GM23338 (cell line): ENCODE measurements around the gene DBET.

Experiments
- CREB1 ChIP-seq: fragments of 250-450 bp; sonication (Bioruptor Pico); IDR thresholded peaks from 2 replicates; pipeline ENCODE4 v1.5.0; 2020; ENCODE audit warnings: low read depth, mild to moderate bottlenecking, moderate library complexity
- EZH2 ChIP-seq: fragments of 200-600 bp; sonication (generic); IDR thresholded peaks from one replicate; pipeline ENCODE4 v1.8.0; 2017; ENCODE audit warnings: antibody characterized with exemption, mild to moderate bottlenecking, low read depth; ENCODE audit not compliant: unreplicated experiment
- EZH2phosphoT487 ChIP-seq: fragments of 200-600 bp; sonication (generic); IDR thresholded peaks from one replicate; pipeline ENCODE4 v1.8.1; 2018; ENCODE audit warnings: antibody characterized with exemption; ENCODE audit not compliant: unreplicated experiment
- JUNB ChIP-seq: IDR thresholded peaks from one replicate; pipeline ENCODE4 v1.6.1; 2016; ENCODE audit warnings: antibody characterized with exemption; ENCODE audit not compliant: unreplicated experiment
- TF ChIP-seq, protein P1 (sequence below), 2 experiments: fragments of 200-600 bp in 1 of 2; sonication (generic) in 1 of 2; conservative IDR thresholded peaks; 2 replicates each; pipeline versions ENCODE4 v1.5.1 to v1.6.1; 2016 to 2017; ENCODE audit warnings: antibody characterized with exemption in 2 of 2, low read depth in 2 of 2, mild to moderate bottlenecking in 2 of 2, moderate library complexity in 1 of 2

DNA sequence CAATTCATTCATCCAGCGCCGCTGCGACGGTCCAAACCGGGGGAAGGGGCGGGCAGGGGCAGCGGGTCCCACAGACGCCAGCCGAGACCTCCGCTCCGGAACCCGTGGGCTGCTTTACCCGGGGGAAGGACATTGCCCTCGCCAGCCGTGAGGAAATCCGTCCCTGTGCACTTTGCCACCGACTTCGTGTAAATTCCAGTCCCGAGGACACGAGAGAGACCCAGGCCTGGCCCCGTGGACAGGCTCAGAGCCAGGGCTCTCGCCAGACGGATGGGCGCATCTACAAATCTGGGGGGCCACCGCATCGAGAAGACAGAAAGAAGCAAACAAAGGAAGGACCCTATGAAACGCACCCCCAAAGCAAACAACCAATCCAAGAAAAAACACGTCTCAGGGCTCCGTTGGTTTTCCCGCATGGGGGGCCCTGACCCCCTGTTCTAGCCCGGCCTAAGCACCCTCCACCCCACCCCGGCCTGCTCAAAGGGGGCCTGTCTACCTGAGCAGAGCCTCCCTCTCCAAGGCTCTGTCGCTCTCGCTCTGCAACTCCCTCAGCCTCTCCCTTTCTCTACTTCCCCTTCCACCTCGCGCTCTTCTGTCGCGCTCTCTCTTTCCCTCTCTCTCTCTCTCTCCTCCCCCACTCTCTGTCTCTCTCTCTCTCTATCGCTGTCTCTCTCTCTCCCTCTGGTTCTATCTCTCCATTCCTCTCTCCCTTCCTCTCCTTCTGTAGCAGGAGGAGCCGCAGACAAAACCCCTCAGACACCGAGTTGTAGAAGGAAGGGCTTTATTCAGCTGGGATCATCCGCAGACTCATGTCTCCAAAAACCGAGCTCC, 48.5 kb upstream of the DBET start:
- TF ChIP-seq, protein P1, sequence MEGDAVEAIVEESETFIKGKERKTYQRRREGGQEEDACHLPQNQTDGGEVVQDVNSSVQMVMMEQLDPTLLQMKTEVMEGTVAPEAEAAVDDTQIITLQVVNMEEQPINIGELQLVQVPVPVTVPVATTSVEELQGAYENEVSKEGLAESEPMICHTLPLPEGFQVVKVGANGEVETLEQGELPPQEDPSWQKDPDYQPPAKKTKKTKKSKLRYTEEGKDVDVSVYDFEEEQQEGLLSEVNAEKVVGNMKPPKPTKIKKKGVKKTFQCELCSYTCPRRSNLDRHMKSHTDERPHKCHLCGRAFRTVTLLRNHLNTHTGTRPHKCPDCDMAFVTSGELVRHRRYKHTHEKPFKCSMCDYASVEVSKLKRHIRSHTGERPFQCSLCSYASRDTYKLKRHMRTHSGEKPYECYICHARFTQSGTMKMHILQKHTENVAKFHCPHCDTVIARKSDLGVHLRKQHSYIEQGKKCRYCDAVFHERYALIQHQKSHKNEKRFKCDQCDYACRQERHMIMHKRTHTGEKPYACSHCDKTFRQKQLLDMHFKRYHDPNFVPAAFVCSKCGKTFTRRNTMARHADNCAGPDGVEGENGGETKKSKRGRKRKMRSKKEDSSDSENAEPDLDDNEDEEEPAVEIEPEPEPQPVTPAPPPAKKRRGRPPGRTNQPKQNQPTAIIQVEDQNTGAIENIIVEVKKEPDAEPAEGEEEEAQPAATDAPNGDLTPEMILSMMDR (conservative IDR thresholded peaks at IDR 0.05; ENCODE audit: low read depth in 2 of 2): no peak
- TF ChIP-seq JUNB (no peak), CREB1 (CRISPR knock-in tag) (no peak), EZH2 (peak; percentile 88), EZH2phosphoT487 (peak; percentile 33)
